C4-2B (cell line): ENCODE measurements around the gene STYK1.

Source experiments
- H3K27ac ChIP-seq: fragments of 450-650 bp; 2 replicates; pipeline ENCODE4 v1.5.1; 2017
- ZFX ChIP-seq: fragments of 450-650 bp; IDR thresholded peaks from 2 replicates; pipeline ENCODE4 v1.6.1; 2017
- TF ChIP-seq, protein P1 (sequence below): fragments of 450-650 bp; conservative IDR thresholded peaks from 2 replicates; pipeline ENCODE4 v1.5.1; 2017; ENCODE audit warnings: mild to moderate bottlenecking

STYK1 gene

GRCh38 chr12:10718279-10718821, 44.5 kb upstream of the STYK1 start:
- TF ChIP-seq, protein P1, sequence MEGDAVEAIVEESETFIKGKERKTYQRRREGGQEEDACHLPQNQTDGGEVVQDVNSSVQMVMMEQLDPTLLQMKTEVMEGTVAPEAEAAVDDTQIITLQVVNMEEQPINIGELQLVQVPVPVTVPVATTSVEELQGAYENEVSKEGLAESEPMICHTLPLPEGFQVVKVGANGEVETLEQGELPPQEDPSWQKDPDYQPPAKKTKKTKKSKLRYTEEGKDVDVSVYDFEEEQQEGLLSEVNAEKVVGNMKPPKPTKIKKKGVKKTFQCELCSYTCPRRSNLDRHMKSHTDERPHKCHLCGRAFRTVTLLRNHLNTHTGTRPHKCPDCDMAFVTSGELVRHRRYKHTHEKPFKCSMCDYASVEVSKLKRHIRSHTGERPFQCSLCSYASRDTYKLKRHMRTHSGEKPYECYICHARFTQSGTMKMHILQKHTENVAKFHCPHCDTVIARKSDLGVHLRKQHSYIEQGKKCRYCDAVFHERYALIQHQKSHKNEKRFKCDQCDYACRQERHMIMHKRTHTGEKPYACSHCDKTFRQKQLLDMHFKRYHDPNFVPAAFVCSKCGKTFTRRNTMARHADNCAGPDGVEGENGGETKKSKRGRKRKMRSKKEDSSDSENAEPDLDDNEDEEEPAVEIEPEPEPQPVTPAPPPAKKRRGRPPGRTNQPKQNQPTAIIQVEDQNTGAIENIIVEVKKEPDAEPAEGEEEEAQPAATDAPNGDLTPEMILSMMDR: no peak
- TF ChIP-seq ZFX: no peak
- H3K27ac ChIP-seq: no peak overlapping the region

DNA sequence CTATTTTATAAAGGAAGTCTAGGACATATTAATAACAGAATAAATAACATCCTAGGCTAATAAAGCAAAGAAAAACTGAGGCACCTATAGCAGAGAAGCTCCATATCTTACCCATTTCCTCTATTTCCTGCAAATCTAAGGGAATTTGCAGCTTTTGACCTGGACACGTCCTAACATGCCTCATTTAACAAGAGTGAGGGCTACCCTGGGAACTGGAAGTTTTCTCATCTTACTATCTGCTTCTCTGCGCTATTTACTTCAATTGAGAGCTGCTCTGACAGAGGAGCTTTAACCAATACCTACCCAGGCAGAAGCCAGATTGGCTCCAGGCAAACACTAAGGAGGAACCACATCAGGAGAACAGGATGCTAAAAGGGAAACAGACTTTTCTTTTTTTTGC, 43.6 kb upstream of the STYK1 start:
- TF ChIP-seq, protein P1: no peak
- no peak for TF ChIP-seq ZFX
- no peak overlapping the region for H3K27ac ChIP-seq

- H3K27ac ChIP-seq: no peak overlapping the region
- TF ChIP-seq, protein P1: no peak
- TF ChIP-seq ZFX: no peak
Observed at GRCh38 chr12:10716704-10717315, 43.0 kb upstream of the STYK1 start.

GRCh38 chr12:10716277-10716676, 42.4 kb upstream of the STYK1 start:
- no peak overlapping the region for H3K27ac ChIP-seq
- no peak for TF ChIP-seq ZFX
- TF ChIP-seq, protein P1: no peak

DNA sequence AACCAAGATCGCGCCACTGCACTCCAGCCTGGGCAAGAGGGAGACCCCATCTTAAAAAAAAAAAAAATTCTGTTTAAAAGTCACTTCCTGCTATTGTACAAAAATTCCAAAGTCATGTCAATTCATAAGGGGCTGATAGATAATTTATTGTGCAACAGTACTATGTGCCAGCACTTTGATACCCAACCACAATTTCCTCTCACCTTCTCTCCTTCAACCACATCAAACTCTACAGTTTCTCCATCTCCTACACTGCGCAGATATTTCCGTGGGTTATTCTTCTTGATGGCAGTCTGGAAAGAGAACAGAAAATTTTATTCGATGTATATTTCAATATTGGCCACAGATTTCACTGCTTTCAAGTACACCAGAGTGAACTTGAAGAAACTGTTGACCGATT, 41.6 kb upstream of the STYK1 start:
- TF ChIP-seq, protein P1: no peak
- no peak for TF ChIP-seq ZFX
- H3K27ac ChIP-seq: no peak overlapping the region

DNA sequence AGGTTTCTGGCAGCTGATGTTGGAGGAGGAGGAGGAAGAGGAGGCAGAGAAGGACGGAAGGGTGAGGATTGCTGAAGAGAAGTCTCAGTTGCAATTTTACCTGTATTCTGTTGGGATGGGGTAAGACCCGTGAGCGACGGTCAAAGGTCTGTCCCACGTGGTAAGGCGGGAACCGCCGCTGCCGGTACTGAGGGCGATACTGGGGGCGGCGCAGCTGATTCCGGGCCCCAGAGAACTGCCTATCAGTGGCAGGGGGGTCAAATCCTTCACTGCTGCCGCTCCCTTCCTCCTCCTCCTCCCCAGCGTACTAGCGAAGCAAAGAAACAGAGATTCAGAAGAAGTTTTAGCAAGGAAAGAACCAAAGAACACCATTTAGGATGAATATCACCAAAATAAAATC, 36.0 kb upstream of the STYK1 start:
- TF ChIP-seq ZFX: no peak
- TF ChIP-seq, protein P1: no peak
- H3K27ac ChIP-seq: no peak overlapping the region

DNA sequence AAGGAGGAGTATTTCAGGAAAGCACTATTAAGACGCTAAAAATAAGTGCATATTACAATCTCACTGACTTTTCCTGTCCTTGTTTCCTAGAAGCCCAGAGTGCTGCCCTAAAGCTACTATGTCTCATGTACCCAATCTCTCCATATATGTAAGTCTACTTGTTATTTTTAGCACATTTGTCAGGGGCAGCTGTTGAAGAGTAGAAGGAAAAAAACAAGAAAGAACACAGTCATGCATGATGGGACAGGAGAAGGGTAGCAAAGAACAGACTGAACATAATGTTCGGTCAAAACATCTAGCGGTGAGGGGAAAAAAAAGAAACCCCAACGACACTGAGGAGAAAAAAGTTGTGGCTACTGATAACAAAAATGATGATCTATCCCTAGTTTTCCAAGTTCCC, 35.0 kb upstream of the STYK1 start:
- no peak overlapping the region for H3K27ac ChIP-seq
- TF ChIP-seq ZFX: no peak
- TF ChIP-seq, protein P1: no peak
